HUES6 (cell line): Measurements from ENCODE around the gene CDIPT.
A peak's percentile ranks its signal among the peaks of the same experiment; 100 is the strongest.

Experiments used
- H3K27ac ChIP-seq: 2 replicates; pipeline ENCODE4 v1.7.0; 2013; ENCODE audit warnings: low read depth, mild to moderate bottlenecking, low read length, inconsistent platforms
- H3K27me3 ChIP-seq: 2 replicates; pipeline ENCODE4 v1.6.1; 2013; ENCODE audit warnings: low read length; ENCODE audit not compliant: control insufficient read depth, insufficient read depth
- H3K36me3 ChIP-seq: 2 replicates; pipeline ENCODE4 v1.6.1; 2013; ENCODE audit warnings: low read length; ENCODE audit not compliant: control insufficient read depth, insufficient read depth
- H3K4me1 ChIP-seq: 2 replicates; pipeline ENCODE4 v1.6.1; 2013; ENCODE audit warnings: low read length; ENCODE audit not compliant: control insufficient read depth, insufficient read depth
- H3K4me3 ChIP-seq: 2 replicates; pipeline ENCODE4 v1.5.1; 2013; ENCODE audit warnings: low read depth, low read length
- H3K9ac ChIP-seq: one replicate; pipeline ENCODE4 v1.6.1; 2013; ENCODE audit warnings: mild to moderate bottlenecking, low read length
- H3K9me3 ChIP-seq: 2 replicates; pipeline ENCODE4 v1.6.1; 2013; ENCODE audit warnings: low read depth, low read length; ENCODE audit not compliant: control insufficient read depth, insufficient read depth

CDIPT gene

DNA sequence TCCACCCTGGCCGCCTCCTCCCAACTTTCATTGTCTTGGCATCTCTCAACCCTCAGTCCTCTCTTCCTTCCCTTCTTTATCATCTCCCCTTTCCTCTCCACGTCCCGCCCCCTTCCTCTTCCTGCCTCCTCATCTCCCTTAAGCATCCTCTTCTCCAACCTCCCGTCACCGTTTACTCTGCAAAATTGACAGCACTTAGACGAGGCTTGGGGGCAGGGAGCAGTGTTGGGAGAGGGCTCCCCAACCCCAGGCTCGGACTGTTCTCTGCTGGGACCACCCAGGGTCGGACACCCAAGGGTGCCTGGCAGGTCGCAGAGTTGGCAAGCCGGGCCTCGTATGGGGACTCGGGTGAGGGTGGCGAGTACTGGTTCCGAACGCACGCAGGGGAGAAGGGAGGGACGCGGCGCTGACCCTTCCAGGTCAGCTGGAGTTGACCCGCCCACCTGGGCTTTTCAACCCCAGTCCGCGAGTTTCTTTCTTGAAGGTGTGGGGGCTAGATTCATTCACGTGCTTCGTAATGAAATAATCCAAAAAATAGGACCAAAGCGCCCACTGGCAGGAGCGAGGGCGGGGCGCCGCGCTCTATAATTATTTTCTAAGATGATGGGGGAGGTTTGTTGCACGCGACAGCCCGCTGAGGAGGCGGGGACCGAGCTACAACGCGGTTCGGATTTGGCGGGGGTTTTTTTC is 47.8 kb downstream of the CDIPT start:
- peaks cover 26% of the 10 kb centered on the region for H3K36me3 ChIP-seq
- no peaks in the 10 kb centered on the region for H3K27me3 ChIP-seq
- peaks cover 49% of the 10 kb centered on the region for H3K4me1 ChIP-seq
- no peaks in the 10 kb centered on the region for H3K9me3 ChIP-seq
- peak overlapping the region; percentile 53 for H3K9ac ChIP-seq
- H3K4me3 ChIP-seq: peak overlapping the region; percentile 92
- no peak overlapping the region for H3K27ac ChIP-seq

GRCh38 chr16:29814592-29814991 is 48.4 kb downstream of the CDIPT start:
- Histone ChIP-seq H3K4me3 (peak overlapping the region; percentile 92), H3K4me1 (peaks cover 48% of the 10 kb centered on the region), H3K27me3 (no peaks in the 10 kb centered on the region), H3K27ac (no peak overlapping the region), H3K9ac (no peak overlapping the region), H3K36me3 (peaks cover 25% of the 10 kb centered on the region), H3K9me3 (no peaks in the 10 kb centered on the region)

- H3K36me3 ChIP-seq: peaks cover 23% of the 10 kb centered on the region
Observed at GRCh38 chr16:29813644-29814562, 49.1 kb downstream of the CDIPT start.

DNA sequence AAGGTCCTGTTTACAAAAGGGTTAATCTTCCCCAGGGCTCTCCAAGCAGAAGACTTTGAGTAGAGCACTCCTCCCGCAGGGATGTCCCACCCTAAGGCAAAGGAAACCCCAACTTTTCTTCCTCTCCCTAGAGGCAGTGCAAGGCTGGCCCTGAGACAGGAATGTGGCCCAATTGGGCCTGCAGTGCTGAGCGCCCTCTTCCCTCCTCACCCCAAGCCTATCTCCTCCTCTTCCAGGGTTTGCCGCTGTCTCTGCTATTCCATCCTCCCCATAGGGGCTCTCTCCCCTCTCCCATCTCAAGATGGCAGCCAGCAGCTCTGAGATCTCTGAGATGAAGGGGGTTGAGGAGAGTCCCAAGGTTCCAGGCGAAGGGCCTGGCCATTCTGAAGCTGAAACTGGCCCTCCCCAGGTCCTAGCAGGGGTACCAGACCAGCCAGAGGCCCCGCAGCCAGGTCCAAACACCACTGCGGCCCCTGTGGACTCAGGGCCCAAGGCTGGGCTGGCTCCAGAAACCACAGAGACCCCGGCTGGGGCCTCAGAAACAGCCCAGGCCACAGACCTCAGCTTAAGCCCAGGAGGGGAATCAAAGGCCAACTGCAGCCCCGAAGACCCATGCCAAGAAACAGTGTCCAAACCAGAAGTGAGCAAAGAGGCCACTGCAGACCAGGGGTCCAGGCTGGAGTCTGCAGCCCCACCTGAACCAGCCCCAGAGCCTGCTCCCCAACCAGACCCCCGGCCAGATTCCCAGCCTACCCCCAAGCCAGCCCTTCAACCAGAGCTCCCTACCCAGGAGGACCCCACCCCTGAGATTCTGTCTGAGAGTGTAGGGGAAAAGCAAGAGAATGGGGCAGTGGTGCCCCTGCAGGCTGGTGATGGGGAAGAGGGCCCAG is 50.0 kb downstream of the CDIPT start:
- Histone ChIP-seq H3K4me3 (peak overlapping the region; percentile 68), H3K9me3 (no peaks in the 10 kb centered on the region), H3K9ac (peak overlapping the region; percentile 58), H3K4me1 (peaks cover 52% of the 10 kb centered on the region), H3K27me3 (no peaks in the 10 kb centered on the region), H3K36me3 (peaks cover 23% of the 10 kb centered on the region), H3K27ac (no peak overlapping the region)

More at GRCh38 chr16:29813644-29814562, 49.1 kb downstream of the CDIPT start:
- Histone ChIP-seq H3K4me1 (peaks cover 49% of the 10 kb centered on the region), H3K27ac (no peak overlapping the region), H3K27me3 (no peaks in the 10 kb centered on the region), H3K9ac (peak overlapping the region; percentile 10), H3K9me3 (no peaks in the 10 kb centered on the region), H3K4me3 (peak overlapping the region; percentile 92; the same call in 1 of the 2 replicates)

- peak within 1 kb of the TSS; percentile 68 for H3K4me3 ChIP-seq
- H3K9me3 ChIP-seq: no peaks in the 10 kb centered on the region
- H3K27me3 ChIP-seq: no peaks in the 10 kb centered on the region
- H3K27ac ChIP-seq: peak within 1 kb of the TSS; percentile 15; the same call in 1 of the 2 replicates
- H3K9ac ChIP-seq: peak within 1 kb of the TSS; percentile 73
- peaks cover 27% of the 10 kb centered on the region for H3K36me3 ChIP-seq
- peaks cover 50% of the 10 kb centered on the region for H3K4me1 ChIP-seq
Observed at GRCh38 chr16:29811896-29812665, 50.9 kb downstream of the CDIPT start, which contains the start of gene PRRT2. Gene PRRT2, plus strand, starts transcription at chr16:29812193. Its CDS starts 862 bp downstream, at chr16:29813055.

- peak overlapping the region; percentile 73 for H3K9ac ChIP-seq
- no peaks in the 10 kb centered on the region for H3K9me3 ChIP-seq
- peak overlapping the region; percentile 15; the same call in 1 of the 2 replicates for H3K27ac ChIP-seq
- no peaks in the 10 kb centered on the region for H3K27me3 ChIP-seq
- peak overlapping the region; percentile 68 for H3K4me3 ChIP-seq
- peaks cover 27% of the 10 kb centered on the region for H3K36me3 ChIP-seq
- H3K4me1 ChIP-seq: peaks cover 50% of the 10 kb centered on the region
Observed at GRCh38 chr16:29811170-29811895, 51.7 kb downstream of the CDIPT start.

DNA sequence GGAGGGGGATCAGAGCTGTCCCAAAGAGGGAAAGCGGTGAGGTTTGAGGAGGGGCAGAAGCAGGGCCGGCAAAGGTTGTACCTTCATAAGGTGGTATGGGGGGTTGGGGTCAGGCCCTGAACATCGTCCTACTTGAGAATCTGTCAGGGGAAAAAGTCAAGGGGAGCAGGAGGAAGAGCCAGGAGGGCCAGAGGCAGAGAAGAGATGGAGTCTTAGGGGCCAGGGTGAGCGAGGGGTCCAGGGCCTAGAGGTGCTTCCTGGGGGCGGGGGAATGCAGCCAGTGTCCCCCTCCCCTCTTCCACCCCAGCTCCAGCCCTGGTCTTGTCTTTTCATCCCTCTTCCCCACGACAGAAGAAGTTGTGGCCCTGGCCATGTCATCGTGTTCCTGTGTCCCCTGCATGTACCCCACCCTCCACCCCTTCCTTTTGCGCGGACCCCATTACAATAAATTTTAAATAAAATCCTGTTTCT is 52.3 kb downstream of the CDIPT start:
- Histone ChIP-seq H3K36me3 (peaks cover 27% of the 10 kb centered on the region), H3K27ac (peak overlapping the region; percentile 26; the same call in 1 of the 2 replicates), H3K4me3 (peak overlapping the region; percentile 68), H3K9ac (peak overlapping the region; percentile 35), H3K9me3 (no peaks in the 10 kb centered on the region), H3K4me1 (peaks cover 50% of the 10 kb centered on the region), H3K27me3 (no peaks in the 10 kb centered on the region)

DNA sequence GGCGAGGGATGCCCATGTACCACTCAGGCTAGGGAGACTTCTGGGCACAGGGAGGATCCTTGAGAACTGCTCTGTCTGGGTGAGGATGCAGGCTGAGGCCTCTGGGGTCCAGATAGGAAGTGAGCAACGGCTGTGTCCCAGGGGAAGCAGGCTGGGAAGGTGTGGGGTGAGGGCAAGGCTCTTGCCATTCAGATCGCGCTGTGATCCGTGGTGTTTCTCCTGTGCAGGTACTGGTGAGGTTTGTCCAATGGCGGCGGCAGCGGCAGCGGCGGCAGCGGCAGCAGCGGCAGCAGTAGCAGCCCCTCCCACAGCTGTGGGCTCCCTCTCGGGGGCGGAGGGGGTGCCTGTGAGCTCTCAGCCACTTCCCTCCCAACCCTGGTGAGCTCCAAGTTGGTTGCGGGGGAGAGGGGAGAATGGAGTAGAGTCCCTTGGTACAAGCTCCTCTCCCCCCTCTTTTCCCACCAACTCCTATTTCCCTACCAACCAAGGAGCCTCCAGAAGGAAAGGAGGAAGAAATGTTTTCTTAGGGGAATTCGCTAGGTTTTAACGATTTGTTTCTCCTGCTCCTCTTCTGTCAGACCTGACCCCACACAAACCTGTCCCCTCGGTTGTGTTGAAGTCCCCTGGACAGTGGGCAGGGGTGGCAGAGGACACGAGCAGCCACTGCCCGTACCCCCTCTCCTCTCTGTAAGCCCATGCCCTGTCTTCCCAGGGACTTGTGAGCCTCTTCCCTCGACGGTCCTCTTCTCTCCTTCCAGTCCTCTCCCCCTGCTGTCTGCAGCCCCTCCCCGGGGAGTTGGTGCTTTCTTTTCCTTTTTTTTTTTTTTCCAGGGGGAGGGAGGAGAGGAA is 53.0 kb downstream of the CDIPT start:
- H3K36me3 ChIP-seq: peaks cover 27% of the 10 kb centered on the region
- no peaks in the 10 kb centered on the region for H3K9me3 ChIP-seq
- H3K9ac ChIP-seq: peak overlapping the region; percentile 35
- peaks cover 48% of the 10 kb centered on the region for H3K4me1 ChIP-seq
- H3K27ac ChIP-seq: peak overlapping the region; percentile 26; the same call in 1 of the 2 replicates
- H3K4me3 ChIP-seq: peak overlapping the region; percentile 68
- H3K27me3 ChIP-seq: no peaks in the 10 kb centered on the region
